ENCODE results near the gene PPP1R13L.

GRCh38 chr19:45351401-45351952 is 53.4 kb downstream of the PPP1R13L start:
- TF ChIP-seq CTCF (IDR thresholded peaks at IDR 0.05) = no peak
- no peak for TF ChIP-seq POLR2A (IDR thresholded peaks at IDR 0.05)

All from uterus (tissue), 2 donors.